VCaP (cell line): ENCODE measurements around the gene PALMD.
A peak's percentile ranks its signal among the peaks of the same experiment; 100 is the strongest.

Source experiments
- H3K27ac ChIP-seq: fragments of 450-650 bp; 2 replicates; pipeline ENCODE4 v1.5.1; 2017
- TF ChIP-seq, protein P1 (sequence below): fragments of 450-650 bp; conservative IDR thresholded peaks from 2 replicates; pipeline ENCODE4 v1.5.1; 2017; ENCODE audit warnings: mild to moderate bottlenecking, moderate library complexity

Gene PALMD

DNA sequence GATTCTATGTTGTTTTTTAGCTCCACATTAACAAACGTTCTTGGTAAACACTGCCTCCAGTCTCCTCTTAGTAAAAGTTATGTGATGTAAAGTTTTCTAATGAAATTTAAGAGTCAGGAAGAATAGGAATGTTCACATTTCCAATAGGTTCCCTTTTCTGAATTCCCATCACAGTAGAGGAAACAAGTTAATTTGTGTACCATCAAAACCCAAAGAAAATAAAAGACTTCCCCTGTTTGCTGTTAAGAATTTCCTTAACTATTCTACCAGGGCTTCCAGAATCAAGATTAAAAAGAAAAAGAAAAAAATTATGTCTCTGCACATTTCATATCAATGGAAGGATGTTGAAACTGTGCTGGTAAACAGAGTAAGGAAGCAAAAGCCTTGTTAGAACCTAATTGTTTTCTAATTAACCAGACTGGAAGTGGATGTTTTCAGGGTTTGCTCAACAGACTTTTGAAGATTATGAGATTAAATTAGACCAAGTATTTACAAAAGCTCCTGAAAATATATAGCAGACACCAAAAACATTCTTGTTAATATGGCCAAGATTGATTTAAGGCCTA is 43.4 kb upstream of the PALMD start:
- TF ChIP-seq, protein P1, sequence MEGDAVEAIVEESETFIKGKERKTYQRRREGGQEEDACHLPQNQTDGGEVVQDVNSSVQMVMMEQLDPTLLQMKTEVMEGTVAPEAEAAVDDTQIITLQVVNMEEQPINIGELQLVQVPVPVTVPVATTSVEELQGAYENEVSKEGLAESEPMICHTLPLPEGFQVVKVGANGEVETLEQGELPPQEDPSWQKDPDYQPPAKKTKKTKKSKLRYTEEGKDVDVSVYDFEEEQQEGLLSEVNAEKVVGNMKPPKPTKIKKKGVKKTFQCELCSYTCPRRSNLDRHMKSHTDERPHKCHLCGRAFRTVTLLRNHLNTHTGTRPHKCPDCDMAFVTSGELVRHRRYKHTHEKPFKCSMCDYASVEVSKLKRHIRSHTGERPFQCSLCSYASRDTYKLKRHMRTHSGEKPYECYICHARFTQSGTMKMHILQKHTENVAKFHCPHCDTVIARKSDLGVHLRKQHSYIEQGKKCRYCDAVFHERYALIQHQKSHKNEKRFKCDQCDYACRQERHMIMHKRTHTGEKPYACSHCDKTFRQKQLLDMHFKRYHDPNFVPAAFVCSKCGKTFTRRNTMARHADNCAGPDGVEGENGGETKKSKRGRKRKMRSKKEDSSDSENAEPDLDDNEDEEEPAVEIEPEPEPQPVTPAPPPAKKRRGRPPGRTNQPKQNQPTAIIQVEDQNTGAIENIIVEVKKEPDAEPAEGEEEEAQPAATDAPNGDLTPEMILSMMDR: no peak
- no peak overlapping the region for H3K27ac ChIP-seq

DNA sequence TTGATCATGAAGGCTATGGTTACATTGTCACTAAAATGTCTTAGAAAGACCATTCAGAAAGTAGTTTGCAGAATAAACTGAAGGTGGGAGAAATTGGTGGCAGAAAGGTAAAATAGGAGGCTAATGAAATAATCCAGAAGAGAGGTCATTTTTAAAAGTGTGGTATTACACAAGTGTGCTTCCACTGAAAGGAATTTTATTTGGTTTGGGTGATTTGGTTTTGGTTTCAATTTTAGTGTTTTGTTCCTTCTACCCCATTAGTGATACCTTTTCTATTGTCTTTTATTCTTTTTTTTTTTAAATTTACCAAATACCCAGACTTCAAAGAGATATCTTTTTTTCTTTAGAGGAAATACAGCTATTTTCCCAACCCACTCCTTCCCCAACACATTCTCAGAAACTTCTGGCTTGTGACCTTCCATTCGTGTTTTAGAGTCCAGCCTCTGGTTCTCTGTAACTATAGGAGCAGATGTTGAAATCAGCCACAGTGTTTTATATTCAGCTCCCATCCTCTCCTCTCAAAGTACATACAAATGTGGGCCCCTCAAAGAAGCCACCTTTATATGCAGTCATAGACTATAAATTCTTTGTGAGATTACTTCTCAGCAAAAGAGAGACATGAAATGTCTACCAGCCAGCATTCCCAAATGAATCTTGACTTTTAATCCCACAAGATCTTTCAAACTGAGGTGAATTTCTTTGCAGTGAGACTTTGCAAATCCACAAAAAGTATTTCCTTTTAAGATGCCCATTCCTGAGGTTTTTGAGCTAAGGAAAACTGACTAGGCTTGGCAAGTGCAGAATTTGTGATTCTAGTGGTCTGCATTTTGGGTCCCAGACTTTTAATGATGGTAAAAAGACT is 42.0 kb upstream of the PALMD start:
- TF ChIP-seq, protein P1: no peak
- H3K27ac ChIP-seq: no peak overlapping the region

DNA sequence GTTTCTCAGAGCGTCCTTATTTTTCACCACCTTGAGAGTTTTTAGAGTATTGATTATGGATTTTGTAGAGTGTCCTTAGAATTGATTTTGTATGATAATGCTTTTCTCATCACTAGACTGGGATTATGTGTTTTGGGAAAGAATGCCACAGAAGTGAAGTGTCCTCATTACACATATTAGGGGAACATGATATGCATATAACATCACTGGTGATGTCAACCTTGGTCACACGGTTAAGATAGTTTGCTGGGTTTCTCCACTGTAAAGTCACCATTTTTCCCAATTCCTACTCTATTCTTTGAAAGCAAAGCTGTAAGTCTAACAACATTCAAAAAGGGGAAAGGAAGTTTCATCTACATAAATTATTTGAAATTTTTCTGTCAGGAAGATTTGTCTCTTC is 39.6 kb upstream of the PALMD start:
- TF ChIP-seq, protein P1: no peak

DNA sequence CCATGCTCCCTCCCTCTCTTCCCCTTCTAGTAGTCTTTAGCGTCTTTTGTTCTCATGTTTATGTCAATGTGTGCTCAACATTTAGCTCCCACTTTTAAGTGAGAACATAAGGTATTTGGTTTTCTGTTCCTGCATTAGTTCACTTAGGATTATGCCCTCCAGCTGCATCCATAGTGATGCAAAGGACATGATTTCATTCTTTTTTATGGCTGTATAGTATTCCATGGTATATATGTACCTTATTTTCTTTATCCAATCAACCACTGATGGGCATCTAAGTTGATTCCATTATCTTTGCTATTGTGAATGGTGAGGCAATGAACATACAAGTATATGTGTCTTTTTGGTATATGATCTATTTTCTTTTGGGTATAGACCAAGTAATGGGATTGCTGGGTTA is 38.3 kb upstream of the PALMD start:
- H3K27ac ChIP-seq: no peak overlapping the region
- TF ChIP-seq, protein P1: no peak

More for the DNA sequence above, 39.6 kb upstream of the PALMD start:
- no peak overlapping the region for H3K27ac ChIP-seq

DNA sequence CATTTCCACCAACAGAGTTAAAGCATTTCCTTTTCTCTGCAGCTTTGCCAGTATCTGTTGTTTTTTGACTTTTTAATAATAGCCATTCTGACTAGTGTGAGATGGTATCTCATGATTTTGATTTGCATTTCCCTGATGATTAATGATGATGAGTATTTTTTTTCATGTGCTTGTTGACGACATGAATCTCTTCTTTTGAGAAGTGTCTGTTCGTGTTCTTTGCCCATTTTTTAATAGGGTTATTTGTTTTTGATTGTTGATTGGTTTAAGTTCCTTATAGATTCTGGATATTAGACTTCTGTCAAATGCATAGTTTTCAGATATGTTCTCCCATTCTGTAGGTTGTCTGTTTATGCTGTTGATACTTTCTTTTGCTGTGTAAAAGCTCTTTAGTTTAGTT is 37.9 kb upstream of the PALMD start:
- TF ChIP-seq, protein P1: no peak
- no peak overlapping the region for H3K27ac ChIP-seq

- H3K27ac ChIP-seq: no peak overlapping the region
- TF ChIP-seq, protein P1: no peak
These were observed 32.2 kb upstream of the PALMD start for GRCh38 chr1:99613716-99614115.

DNA sequence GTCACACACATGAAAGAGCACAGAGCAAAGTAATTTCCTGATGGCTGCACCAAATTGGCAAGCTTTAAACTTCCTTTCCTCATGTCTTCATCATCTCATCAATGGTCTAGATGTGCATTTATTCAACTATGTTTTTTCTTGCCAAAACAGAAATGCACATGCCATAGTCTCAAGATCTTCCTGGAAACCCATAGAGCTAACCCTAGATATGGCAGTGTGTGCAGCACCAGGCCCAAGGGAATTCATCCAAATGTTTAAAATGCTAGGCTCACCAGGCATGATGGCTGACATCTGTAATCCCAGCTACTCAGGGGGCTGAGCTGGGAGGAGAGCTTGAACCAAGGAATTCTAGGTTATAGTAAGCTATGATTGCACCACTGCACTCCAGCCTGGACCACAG is 31.2 kb upstream of the PALMD start:
- peak overlapping the region; percentile 34 for H3K27ac ChIP-seq
- TF ChIP-seq, protein P1: no peak
